OCI-LY1 (cell line): ENCODE results near the gene PTPRN2.

Experiments used
- EZH2 ChIP-seq: fragments of 200-600 bp; sonication (generic), shearing (Covaris generic); IDR thresholded peaks from 2 replicates; pipeline ENCODE4 v1.8.0; 2017; ENCODE audit warnings: borderline replicate concordance, mixed run types, mild to moderate bottlenecking, antibody characterized with exemption, low read length, moderate library complexity, mixed read lengths
- TF ChIP-seq, protein P1 (sequence below): fragments of 200-600 bp; sonication (generic), shearing (Covaris generic); IDR thresholded peaks from 2 replicates; pipeline ENCODE4 v1.5.1; 2017; ENCODE audit warnings: mild to moderate bottlenecking, antibody characterized with exemption, low read length, moderate library complexity, mixed read lengths

DNA sequence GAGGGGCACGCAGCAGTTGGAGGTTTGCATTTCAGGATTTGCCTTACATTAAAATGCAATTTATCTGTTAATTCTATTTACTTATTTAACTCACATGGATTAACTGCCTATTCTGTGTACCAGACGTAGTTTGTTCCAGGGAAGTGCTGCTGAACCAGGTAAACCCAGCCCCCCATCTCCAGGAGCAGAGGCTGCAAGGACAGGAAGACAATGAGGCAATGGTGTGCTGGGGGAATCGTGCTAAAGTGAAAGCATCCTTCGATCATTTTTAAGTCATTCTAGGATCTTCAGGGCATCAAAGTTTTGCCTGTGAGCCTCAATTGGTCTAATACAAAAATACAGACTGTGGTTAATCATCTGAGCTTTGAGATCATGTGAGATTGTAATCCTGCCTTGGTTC, 1084.4 kb downstream of the PTPRN2 start:
- TF ChIP-seq, protein P1, sequence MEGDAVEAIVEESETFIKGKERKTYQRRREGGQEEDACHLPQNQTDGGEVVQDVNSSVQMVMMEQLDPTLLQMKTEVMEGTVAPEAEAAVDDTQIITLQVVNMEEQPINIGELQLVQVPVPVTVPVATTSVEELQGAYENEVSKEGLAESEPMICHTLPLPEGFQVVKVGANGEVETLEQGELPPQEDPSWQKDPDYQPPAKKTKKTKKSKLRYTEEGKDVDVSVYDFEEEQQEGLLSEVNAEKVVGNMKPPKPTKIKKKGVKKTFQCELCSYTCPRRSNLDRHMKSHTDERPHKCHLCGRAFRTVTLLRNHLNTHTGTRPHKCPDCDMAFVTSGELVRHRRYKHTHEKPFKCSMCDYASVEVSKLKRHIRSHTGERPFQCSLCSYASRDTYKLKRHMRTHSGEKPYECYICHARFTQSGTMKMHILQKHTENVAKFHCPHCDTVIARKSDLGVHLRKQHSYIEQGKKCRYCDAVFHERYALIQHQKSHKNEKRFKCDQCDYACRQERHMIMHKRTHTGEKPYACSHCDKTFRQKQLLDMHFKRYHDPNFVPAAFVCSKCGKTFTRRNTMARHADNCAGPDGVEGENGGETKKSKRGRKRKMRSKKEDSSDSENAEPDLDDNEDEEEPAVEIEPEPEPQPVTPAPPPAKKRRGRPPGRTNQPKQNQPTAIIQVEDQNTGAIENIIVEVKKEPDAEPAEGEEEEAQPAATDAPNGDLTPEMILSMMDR: no peak
- TF ChIP-seq EZH2: no peak
